Medulla oblongata (tissue), 1 donor: Measurements from ENCODE around the gene ABCA5.
"Not testable (repeated sequence)": the region's sequence is repeated elsewhere in the genome, so short reads cannot be mapped to it uniquely, and the experiment has no call there.

ENCODE experiments used
- DNase-seq: peaks from one replicate; pipeline ENCODE4 v3.0.0-alpha.2; 2015; ENCODE audit errors: extremely low spot score

Gene ABCA5

GRCh38 chr17:69207151-69207550 is 119.8 kb downstream of the ABCA5 start:
- DNase-seq: no peak

- DNase-seq: no peak
Measured at GRCh38 chr17:69198238-69198637, 128.7 kb downstream of the ABCA5 start.

- not testable (repeated sequence) for DNase-seq
Measured at GRCh38 chr17:69196105-69196653, 130.8 kb downstream of the ABCA5 start.
